ENCODE measurements around the gene ABCD1.
"Not testable (repeated sequence)": the region's sequence is repeated elsewhere in the genome, so short reads cannot be mapped to it uniquely, and the experiment has no call there.

Gene ABCD1

GRCh38 chrX:153714256-153714655 lies 10.4 kb upstream of the ABCD1 start:
- DNase-seq = no peak

- no peak for DNase-seq
Observed at GRCh38 chrX:153717445-153717844, 7.2 kb upstream of the ABCD1 start.

- no peak for DNase-seq
Observed at GRCh38 chrX:153719238-153719637, 5.4 kb upstream of the ABCD1 start.

- no peak for DNase-seq
Observed at GRCh38 chrX:153719701-153720100, 5.0 kb upstream of the ABCD1 start.

- no peak for DNase-seq
Observed at GRCh38 chrX:153722704-153723350, 1.8 kb upstream of the ABCD1 start.

- no peak for DNase-seq
Observed at GRCh38 chrX:153723351-153724251, 1.1 kb upstream of the ABCD1 start.

GRCh38 chrX:153725039-153725831 lies 579 bp downstream of the ABCD1 start:
- no peak for DNase-seq

- DNase-seq = no peak
Observed at GRCh38 chrX:153725832-153726285, 1.2 kb downstream of the ABCD1 start.

- no peak for DNase-seq
Observed at GRCh38 chrX:153726286-153727122, 1.8 kb downstream of the ABCD1 start.

- DNase-seq = no peak
Observed at GRCh38 chrX:153727123-153727931, 2.7 kb downstream of the ABCD1 start.

- no peak for DNase-seq
Observed at GRCh38 chrX:153728095-153728494, 3.4 kb downstream of the ABCD1 start.

- DNase-seq = no peak
Observed at GRCh38 chrX:153728951-153729631, 4.4 kb downstream of the ABCD1 start.

GRCh38 chrX:153730115-153730514 lies 5.5 kb downstream of the ABCD1 start:
- DNase-seq = not testable (repeated sequence)

GRCh38 chrX:153731117-153731844 lies 6.6 kb downstream of the ABCD1 start:
- DNase-seq = no peak

- no peak for DNase-seq
Observed at GRCh38 chrX:153731845-153732215, 7.2 kb downstream of the ABCD1 start.

- DNase-seq = no peak
Observed at GRCh38 chrX:153732401-153732800, 7.7 kb downstream of the ABCD1 start.

GRCh38 chrX:153733651-153734240 lies 9.1 kb downstream of the ABCD1 start:
- DNase-seq = no peak

- DNase-seq = no peak
Observed at GRCh38 chrX:153734871-153735270, 10.2 kb downstream of the ABCD1 start.

- no peak for DNase-seq
Observed at GRCh38 chrX:153735274-153735673, 10.6 kb downstream of the ABCD1 start.

All from NCI-H1436 treated with DMSO at 0.1 percent for 48 hours (cell line).